Measurements from ENCODE around the gene NKIRAS1.
"Not testable (repeated sequence)": the region's sequence is repeated elsewhere in the genome, so short reads cannot be mapped to it uniquely, and the experiment has no call there.

Gene NKIRAS1

GRCh38 chr3:23938688-23939087 lies 21.9 kb upstream of the NKIRAS1 start:
- DNase-seq = no peak

- no peak for DNase-seq
These were observed 20.5 kb upstream of the NKIRAS1 start for GRCh38 chr3:23937296-23937695.

GRCh38 chr3:23934253-23934652 lies 17.5 kb upstream of the NKIRAS1 start:
- no peak for DNase-seq

DNA sequence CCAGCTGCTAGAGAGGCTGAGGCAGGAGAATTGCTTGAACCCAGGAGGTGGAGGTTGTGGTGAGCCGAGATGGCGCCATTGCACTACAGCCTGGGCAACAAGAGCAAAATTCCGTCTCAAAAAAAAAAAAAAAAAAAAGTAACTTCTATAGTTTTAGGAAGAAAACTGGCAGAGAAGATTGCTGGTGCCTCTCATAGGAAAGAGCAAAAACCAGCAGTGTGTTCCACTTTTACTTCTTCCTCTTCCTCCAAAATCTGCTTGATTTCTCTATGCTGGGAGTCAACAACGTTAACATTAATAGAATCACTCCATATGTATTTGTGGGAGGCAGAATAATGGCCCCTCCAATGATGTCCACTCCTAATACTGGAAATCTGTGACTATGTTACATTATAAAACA lies 15.8 kb upstream of the NKIRAS1 start:
- no peak for DNase-seq

DNA sequence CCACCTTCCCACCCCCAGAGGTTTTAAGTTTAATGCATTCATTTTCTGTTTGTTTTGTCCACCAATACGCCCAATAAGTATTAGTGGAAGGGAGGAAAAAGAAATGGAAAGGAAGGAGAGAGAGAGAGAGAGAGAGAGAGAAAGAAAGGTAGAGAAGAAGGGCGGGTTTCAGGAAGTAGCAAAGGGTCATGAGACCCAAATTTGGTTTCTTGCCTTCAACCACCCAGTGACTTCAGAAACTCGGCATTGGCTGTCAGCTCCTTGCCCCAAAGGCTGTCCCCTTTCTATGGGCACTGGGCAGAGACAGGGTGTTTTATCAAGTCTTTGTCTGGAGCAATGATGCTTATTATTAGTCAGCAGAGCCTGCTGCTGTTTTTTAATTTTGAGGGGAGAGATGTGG lies 14.8 kb upstream of the NKIRAS1 start:
- no peak for DNase-seq

GRCh38 chr3:23928524-23928923 lies 11.7 kb upstream of the NKIRAS1 start:
- no peak for DNase-seq

GRCh38 chr3:23926736-23927135 lies 9.9 kb upstream of the NKIRAS1 start:
- no peak for DNase-seq

DNA sequence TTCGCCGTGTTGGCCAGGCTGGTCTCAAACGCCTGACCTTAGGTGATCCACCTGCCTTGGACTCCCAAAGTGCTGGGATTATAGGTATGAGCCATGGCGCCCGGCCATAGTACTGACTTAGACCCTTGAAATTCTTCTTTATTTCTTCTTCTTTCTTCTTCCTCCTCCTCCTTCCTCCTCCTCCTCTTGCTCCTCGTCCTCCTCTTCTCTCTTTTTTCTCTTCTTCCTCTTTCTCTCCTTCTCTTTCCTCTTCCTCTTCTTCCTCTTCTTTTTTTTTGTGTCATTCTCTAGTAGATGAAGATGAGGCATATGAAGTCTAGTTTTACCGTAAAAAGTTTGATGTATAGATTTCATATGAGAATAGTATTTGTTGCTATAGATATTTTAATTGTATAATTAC lies 9.5 kb upstream of the NKIRAS1 start:
- DNase-seq = no peak

- peak; percentile 44 for DNase-seq
These were observed 7.0 kb upstream of the NKIRAS1 start for GRCh38 chr3:23923786-23924185.

DNA sequence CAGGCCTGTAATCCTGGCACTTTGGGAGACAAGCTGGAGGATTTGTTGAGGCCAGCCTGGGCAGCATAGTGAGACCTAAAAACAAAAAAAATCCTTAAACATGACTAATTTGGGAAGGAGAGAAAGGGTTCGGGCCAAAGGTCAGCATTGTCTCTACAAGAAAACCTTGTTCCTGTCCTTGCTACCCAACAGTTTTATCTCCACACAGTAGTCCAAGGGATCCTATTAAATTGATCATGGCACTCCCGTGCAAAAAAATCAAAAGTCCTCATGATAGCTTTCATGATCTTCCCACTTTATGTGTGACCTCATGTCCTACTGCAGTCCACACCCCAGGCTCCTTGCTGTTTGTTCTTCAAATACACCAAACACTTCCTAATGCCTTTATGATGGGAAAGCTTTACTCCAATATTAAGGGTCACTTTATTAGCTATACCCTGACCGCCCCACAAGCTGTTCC lies 4.3 kb upstream of the NKIRAS1 start:
- peak; percentile 41 for DNase-seq

- peak; percentile 9 for DNase-seq
These were observed 3.4 kb upstream of the NKIRAS1 start for GRCh38 chr3:23920151-23920655.

DNA sequence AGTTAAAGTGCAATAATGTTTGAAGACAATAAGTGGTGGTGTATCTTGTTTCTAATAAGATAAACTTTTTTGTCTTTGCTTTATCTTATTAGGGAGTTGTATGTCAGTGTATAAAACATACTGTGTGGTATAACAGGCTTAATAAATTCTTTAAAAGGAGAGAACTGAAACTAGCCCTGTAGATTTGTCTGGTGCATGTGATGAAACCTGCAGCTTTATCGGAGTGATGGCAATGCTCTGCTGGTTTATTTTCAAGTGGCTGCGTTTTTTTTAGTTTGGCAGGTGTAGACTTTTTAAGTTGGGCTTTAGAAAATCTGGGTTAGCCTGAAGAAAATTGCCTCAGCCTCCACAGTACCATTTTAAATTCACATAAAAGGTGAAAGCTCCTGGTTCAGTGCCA lies 2.8 kb upstream of the NKIRAS1 start:
- no peak for DNase-seq

DNA sequence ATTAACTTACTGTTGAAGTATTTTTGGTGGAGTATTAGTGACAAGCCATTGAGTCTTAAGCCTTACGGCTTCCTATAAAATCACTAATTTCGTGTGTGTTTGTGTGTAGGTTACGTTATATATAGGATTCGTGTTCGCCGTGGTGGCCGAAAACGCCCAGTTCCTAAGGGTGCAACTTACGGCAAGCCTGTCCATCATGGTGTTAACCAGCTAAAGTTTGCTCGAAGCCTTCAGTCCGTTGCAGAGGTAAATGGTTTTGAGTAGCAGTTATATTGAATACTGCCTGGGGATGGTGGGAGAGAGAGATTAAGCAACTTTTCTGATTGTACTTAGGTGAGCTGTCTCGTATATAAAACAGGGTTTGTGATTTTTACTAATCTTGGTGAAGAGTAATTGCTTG lies 1.5 kb upstream of the NKIRAS1 start:
- DNase-seq = not testable (repeated sequence)

- peak; percentile 57 for DNase-seq
These were observed 1.0 kb upstream of the NKIRAS1 start for GRCh38 chr3:23917679-23918303.

DNA sequence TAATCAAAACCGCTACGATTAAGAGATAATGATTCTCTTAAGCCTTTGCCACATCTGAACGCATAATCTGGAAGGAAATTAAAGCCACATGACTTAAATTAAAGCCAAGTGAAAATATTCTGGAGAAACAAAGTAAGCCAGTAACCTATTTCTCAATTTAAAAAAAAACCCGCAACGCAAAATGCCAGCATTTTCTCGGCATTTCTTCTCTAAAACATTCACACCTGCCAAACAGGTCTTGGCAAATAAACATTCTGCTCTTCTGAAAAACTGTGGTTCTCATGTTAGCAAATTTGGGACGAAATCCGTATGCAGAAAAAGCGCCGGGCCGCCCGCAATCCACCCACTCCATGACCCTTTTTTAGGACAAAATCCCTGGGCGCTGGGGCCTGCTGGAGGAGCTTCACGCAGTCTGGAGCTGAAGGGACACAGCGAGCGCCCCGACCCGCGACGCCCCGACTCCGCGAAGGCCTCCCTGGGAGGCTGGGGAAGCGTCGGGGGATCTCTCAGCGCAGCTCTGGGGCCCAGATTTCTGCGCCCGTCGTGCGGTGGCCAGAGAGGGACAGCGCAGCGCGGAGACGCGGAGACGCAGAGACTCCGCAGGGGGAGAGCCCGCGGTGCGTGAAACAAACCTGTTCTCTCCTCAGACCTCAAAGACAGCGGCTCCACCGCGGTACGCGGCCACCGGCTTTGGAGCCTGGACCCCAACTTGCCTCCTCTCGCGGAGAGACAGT lies 471 bp downstream of the NKIRAS1 start:
- peak; percentile 36 for DNase-seq

DNA sequence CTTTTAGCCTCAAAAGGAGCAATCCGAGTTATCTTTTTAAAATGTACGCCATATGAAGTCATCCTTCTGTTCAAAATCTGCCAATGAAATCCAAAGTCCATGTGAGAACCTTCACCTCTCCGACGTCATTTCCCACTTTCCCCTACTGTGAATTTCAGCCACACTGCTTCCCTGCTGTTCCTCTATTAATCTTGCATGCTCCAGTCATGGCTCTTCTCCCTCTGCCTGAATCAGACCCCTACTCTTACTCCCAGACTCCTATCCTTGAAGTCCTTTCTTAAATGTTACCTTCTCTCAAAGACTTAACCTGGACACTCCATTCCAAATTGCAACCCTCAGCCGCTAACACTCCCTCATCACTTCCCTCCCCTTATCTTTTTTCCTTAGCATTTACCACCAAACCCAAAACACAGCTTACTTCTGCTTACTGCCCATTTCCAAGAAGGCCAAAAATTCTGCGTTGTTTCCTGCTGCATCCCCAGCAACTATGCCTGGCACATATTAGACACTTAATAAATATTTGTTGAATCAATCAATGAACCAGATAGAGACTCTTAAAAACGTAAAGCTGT lies 1.2 kb downstream of the NKIRAS1 start:
- DNase-seq = peak; percentile 61

- DNase-seq = no peak
These were observed 2.7 kb downstream of the NKIRAS1 start for GRCh38 chr3:23913873-23914743.

DNA sequence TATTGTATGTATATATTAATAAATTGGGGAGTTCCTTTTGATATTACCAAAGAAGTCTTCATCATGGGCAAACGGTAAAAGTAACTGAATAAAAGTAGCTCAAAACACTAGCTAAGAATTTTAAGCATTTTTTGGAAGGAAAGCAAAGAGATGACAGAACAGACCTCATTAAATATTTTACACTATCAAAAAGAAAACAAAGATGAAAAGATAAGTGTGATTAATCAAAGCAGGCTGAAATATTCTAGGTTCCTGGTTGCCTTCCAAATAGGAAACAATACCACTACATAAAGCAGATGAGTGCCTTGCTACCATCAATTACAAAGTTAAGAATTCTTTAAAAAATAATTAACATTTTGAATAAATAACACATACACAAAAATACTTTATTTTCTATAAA lies 3.6 kb downstream of the NKIRAS1 start:
- no peak for DNase-seq

DNA sequence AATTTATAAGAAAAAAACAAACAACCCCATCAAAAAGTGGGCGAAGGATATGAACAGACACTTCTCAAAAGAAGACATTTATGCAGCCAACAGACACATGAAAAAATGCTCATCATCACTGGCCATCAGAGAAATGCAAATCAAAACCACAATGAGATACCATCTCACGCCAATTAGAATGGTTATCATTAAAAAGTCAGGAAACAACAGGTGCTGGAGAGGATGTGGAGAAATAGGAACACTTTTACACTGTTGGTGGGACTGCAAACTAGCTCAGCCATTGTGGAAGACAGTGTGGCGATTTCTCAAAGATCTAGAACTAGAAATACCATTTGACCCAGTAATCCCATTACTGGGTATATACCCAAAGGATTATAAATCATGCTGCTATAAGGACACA lies 4.5 kb downstream of the NKIRAS1 start:
- not testable (repeated sequence) for DNase-seq

GRCh38 chr3:23911397-23911796 lies 5.4 kb downstream of the NKIRAS1 start:
- DNase-seq = no peak

- no peak for DNase-seq
These were observed 7.4 kb downstream of the NKIRAS1 start for GRCh38 chr3:23909341-23909740.

DNA sequence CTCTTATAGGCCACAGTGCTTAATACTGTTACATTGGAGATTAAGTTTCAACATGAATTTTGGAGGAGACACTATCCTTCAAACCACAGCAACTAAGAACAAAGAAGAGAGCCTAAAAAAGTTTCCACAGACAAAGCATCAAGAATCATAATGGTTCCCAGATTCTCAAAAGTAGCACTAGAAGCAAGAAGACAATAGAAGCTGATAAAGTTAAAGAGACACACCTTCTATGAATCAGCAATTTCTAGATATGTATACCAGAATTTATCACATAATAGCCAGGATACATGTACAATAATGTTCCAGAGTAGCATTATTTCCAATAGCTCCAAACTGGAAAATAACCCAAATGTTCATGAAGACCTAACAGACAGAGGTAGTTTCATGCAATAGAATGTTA lies 12.2 kb downstream of the NKIRAS1 start:
- no peak for DNase-seq

- DNase-seq = no peak
These were observed 16.0 kb downstream of the NKIRAS1 start for GRCh38 chr3:23900744-23901143.

Measured in NCI-H82 (cell line).